Fibroblast of the aortic adventitia (primary cell): ENCODE measurements around the gene POLR2F. TPM values are rescaled to one million over a fixed set of nuclear protein-coding genes. Genes with fewer than 3 reads are reported as not detected.

Experiments used
- DNase-seq: peaks from one replicate; pipeline ENCODE4 v3.0.0-alpha.2; 2010; ENCODE audit warnings: low read depth
- H3K4me3 ChIP-seq: 2 replicates; pipeline ENCODE4 v1.5.1; 2011; ENCODE audit warnings: low read depth, mild to moderate bottlenecking, control low read depth, low read length, moderate library complexity
- CTCF ChIP-seq: IDR thresholded peaks from 2 replicates; pipeline ENCODE4 v1.5.1; 2011; ENCODE audit warnings: mild to moderate bottlenecking, low read length, control low read depth, inconsistent platforms; ENCODE audit not compliant: insufficient read depth
- total RNA-seq: library from RNA; depleted of rRNA; stranded (reverse); fragments of >200 nt; gene quantifications from 2 replicates; pipeline ENCODE4 v1.2.3, GENCODE V29; 2012; ENCODE audit warnings: low replicate concordance

The POLR2F gene
- total RNA-seq, 1 donor = 18.3 TPM

- no peak overlapping the region for H3K4me3 ChIP-seq
- no peak for DNase-seq
- TF ChIP-seq CTCF = no peak
Measured at GRCh38 chr22:37909766-37910165, 43.7 kb upstream of the POLR2F start.

GRCh38 chr22:37910890-37911672 lies 42.4 kb upstream of the POLR2F start:
- DNase-seq = no peak
- TF ChIP-seq CTCF = no peak
- H3K4me3 ChIP-seq = no peak overlapping the region

GRCh38 chr22:37911697-37912096 lies 41.8 kb upstream of the POLR2F start:
- no peak for DNase-seq
- H3K4me3 ChIP-seq = no peak overlapping the region
- TF ChIP-seq CTCF = no peak

- no peak for DNase-seq
- TF ChIP-seq CTCF = no peak
Measured at GRCh38 chr22:37912171-37912570, 41.3 kb upstream of the POLR2F start.

GRCh38 chr22:37913233-37913721 lies 40.2 kb upstream of the POLR2F start:
- H3K4me3 ChIP-seq = no peak overlapping the region
- no peak for DNase-seq
- TF ChIP-seq CTCF = no peak

More at GRCh38 chr22:37912171-37912570, 41.3 kb upstream of the POLR2F start:
- H3K4me3 ChIP-seq = no peak overlapping the region

- DNase-seq = no peak
- H3K4me3 ChIP-seq = no peak overlapping the region
- TF ChIP-seq CTCF = no peak
Measured at GRCh38 chr22:37916311-37916710, 37.2 kb upstream of the POLR2F start.
